Fibroblast of lung (primary cell): ENCODE measurements around the gene CCDC110.

Experiments used
- CTCF ChIP-seq, 2 donors: IDR thresholded peaks in 1 of 2; conservative IDR thresholded peaks in 1 of 2; 1 replicate in 1 of 2; 2 replicates in 1 of 2; pipeline ENCODE4 v1.5.1; 2011 to 2012; ENCODE audit warnings: low read length in 2 of 2, control low read depth in 1 of 2, inconsistent platforms in 1 of 2, low read depth in 1 of 2, mild to moderate bottlenecking in 1 of 2
- EZH2 ChIP-seq: IDR thresholded peaks from 2 replicates; pipeline ENCODE4 v1.5.1; 2012; ENCODE audit warnings: low read length, control low read depth, mild to moderate bottlenecking; ENCODE audit errors: missing control alignments

GRCh38 chr4:185518069-185518468 is 46.5 kb upstream of the CCDC110 start:
- no peak for TF ChIP-seq CTCF (conservative IDR thresholded peaks at IDR 0.05 in 1 of 2, IDR thresholded peaks at IDR 0.05 in 1 of 2; ENCODE audit: low read depth in 1 of 2, low read length in 2 of 2)
- TF ChIP-seq EZH2, result no peak
